Urinary bladder (tissue), 4 donors: ENCODE results near the gene PDE11A. TPM values are rescaled to one million over a fixed set of nuclear protein-coding genes. Genes with fewer than 3 reads are reported as not detected.

Experiments used
- DNase-seq: peaks from one replicate; pipeline ENCODE4 v3.0.0-alpha.2; 2015; ENCODE audit errors: extremely low spot score
- H3K27ac ChIP-seq: one replicate; pipeline ENCODE4 v1.5.1; 2013; ENCODE audit warnings: low read depth, mild to moderate bottlenecking, moderate library complexity
- H3K36me3 ChIP-seq: one replicate; pipeline ENCODE4 v1.6.1; 2013; ENCODE audit warnings: mild to moderate bottlenecking, moderate library complexity; ENCODE audit not compliant: insufficient read depth
- H3K4me1 ChIP-seq: one replicate; pipeline ENCODE4 v1.6.1; 2013; ENCODE audit warnings: mild to moderate bottlenecking, moderate library complexity; ENCODE audit not compliant: insufficient read depth
- H3K4me3 ChIP-seq: one replicate; pipeline ENCODE4 v1.5.1; 2013; ENCODE audit warnings: low read depth, low read length
- WGBS: extraction: QIAGEN DNeasy Blood & Tissue Kit; methylation state at CpG from one replicate; pipeline ENCODE4 v1.1.7; 2013; 5-methylcytosine and 5-hydroxymethylcytosine counted together
- polyA plus RNA-seq: library from polyadenylated mRNA; stranded (reverse); fragments of 200-250 nt; gene quantifications from one replicate; pipeline ENCODE4 v1.2.3, GENCODE V29; 2013
- total RNA-seq: library from RNA; depleted of rRNA; stranded (reverse); fragments of >200 nt; gene quantifications from one replicate; pipeline ENCODE4 v1.2.3, GENCODE V29; 2014
- donor health status: healthy with polysubstance abuse.
- donor health status: healthy.

The PDE11A gene
- total and polyA plus RNA-seq, 2 donors, result 0.11 to 1.3 TPM

- WGBS, result 80% methylated on average over 2 of the region's 2 CpGs
Observed at GRCh38 chr2:177710889-177711288, 361.7 kb downstream of the PDE11A start.

GRCh38 chr2:177709986-177710401 is 362.6 kb downstream of the PDE11A start:
- DNase-seq, result no peak
- Histone ChIP-seq H3K4me1 (no peaks in the 10 kb centered on the region), H3K27ac (no peak overlapping the region), H3K36me3 (no peaks in the 10 kb centered on the region), H3K4me3 (no peak overlapping the region)
- 86% methylated on average over 8 of the region's 8 CpGs for WGBS

More at GRCh38 chr2:177710889-177711288, 361.7 kb downstream of the PDE11A start:
- no peak for DNase-seq
- Histone ChIP-seq H3K36me3 (no peaks in the 10 kb centered on the region), H3K4me1 (no peaks in the 10 kb centered on the region), H3K27ac (no peak overlapping the region), H3K4me3 (no peak overlapping the region)

- 33% methylated on average over 9 of the region's 9 CpGs for WGBS
- H3K27ac ChIP-seq, result no peak overlapping the region
- no peak overlapping the region for H3K4me3 ChIP-seq
- no peaks in the 10 kb centered on the region for H3K4me1 ChIP-seq
- H3K36me3 ChIP-seq, result no peaks in the 10 kb centered on the region
- no peak for DNase-seq
Observed at GRCh38 chr2:177708660-177709444, 363.7 kb downstream of the PDE11A start.

- Histone ChIP-seq H3K36me3 (no peaks in the 10 kb centered on the region), H3K4me1 (no peaks in the 10 kb centered on the region), H3K27ac (no peak overlapping the region), H3K4me3 (no peak overlapping the region)
- 94% methylated on average over 2 of the region's 2 CpGs for WGBS
- no peak for DNase-seq
Observed at GRCh38 chr2:177708106-177708505, 364.5 kb downstream of the PDE11A start.

GRCh38 chr2:177705511-177706173 is 366.9 kb downstream of the PDE11A start:
- DNase-seq, result no peak
- Histone ChIP-seq H3K27ac (no peak overlapping the region), H3K36me3 (no peaks in the 10 kb centered on the region), H3K4me3 (no peak overlapping the region), H3K4me1 (no peaks in the 10 kb centered on the region)
- WGBS, result 88% methylated on average over 4 of the region's 4 CpGs

GRCh38 chr2:177703159-177703558 is 369.4 kb downstream of the PDE11A start:
- H3K27ac ChIP-seq, result no peak overlapping the region
- WGBS, result 94% methylated on average over 1 of the region's 1 CpG
- H3K4me1 ChIP-seq, result no peaks in the 10 kb centered on the region
- DNase-seq, result no peak
- H3K4me3 ChIP-seq, result no peak overlapping the region
- no peaks in the 10 kb centered on the region for H3K36me3 ChIP-seq

- no peaks in the 10 kb centered on the region for H3K4me1 ChIP-seq
- no peaks in the 10 kb centered on the region for H3K36me3 ChIP-seq
- H3K4me3 ChIP-seq, result no peak overlapping the region
- DNase-seq, result no peak
- 73% methylated on average over 3 of the region's 3 CpGs for WGBS
- H3K27ac ChIP-seq, result no peak overlapping the region
Observed at GRCh38 chr2:177698281-177698680, 374.3 kb downstream of the PDE11A start.

GRCh38 chr2:177694348-177694747 is 378.2 kb downstream of the PDE11A start:
- H3K4me1 ChIP-seq, result no peaks in the 10 kb centered on the region
- no peak overlapping the region for H3K4me3 ChIP-seq
- no peak overlapping the region for H3K27ac ChIP-seq
- H3K36me3 ChIP-seq, result no peaks in the 10 kb centered on the region
- DNase-seq, result no peak

GRCh38 chr2:177693658-177694339 is 378.8 kb downstream of the PDE11A start:
- Histone ChIP-seq H3K4me3 (no peak overlapping the region), H3K27ac (no peak overlapping the region), H3K4me1 (no peaks in the 10 kb centered on the region), H3K36me3 (no peaks in the 10 kb centered on the region)
- WGBS, result 72% methylated on average over 7 of the region's 7 CpGs
- DNase-seq, result no peak

GRCh38 chr2:177692783-177693269 is 379.8 kb downstream of the PDE11A start:
- DNase-seq, result no peak
- H3K4me3 ChIP-seq, result no peak overlapping the region
- 95% methylated on average over 4 of the region's 4 CpGs for WGBS
- no peaks in the 10 kb centered on the region for H3K36me3 ChIP-seq
- no peak overlapping the region for H3K27ac ChIP-seq
- no peaks in the 10 kb centered on the region for H3K4me1 ChIP-seq

- H3K4me1 ChIP-seq, result no peaks in the 10 kb centered on the region
- DNase-seq, result no peak
- H3K27ac ChIP-seq, result no peak overlapping the region
- no peaks in the 10 kb centered on the region for H3K36me3 ChIP-seq
- WGBS, result 42% methylated on average over 2 of the region's 2 CpGs
- no peak overlapping the region for H3K4me3 ChIP-seq
Observed at GRCh38 chr2:177692042-177692782, 380.4 kb downstream of the PDE11A start.

GRCh38 chr2:177691177-177691576 is 381.4 kb downstream of the PDE11A start:
- DNase-seq, result no peak
- H3K4me3 ChIP-seq, result no peak overlapping the region
- no peak overlapping the region for H3K27ac ChIP-seq
- H3K36me3 ChIP-seq, result no peaks in the 10 kb centered on the region
- no peaks in the 10 kb centered on the region for H3K4me1 ChIP-seq
- 2% methylated on average over 1 of the region's 1 CpG for WGBS

- no peak for DNase-seq
- no peak overlapping the region for H3K27ac ChIP-seq
- WGBS, result 57% methylated on average over 4 of the region's 4 CpGs
- H3K4me1 ChIP-seq, result no peaks in the 10 kb centered on the region
- no peak overlapping the region for H3K4me3 ChIP-seq
- no peaks in the 10 kb centered on the region for H3K36me3 ChIP-seq
Observed at GRCh38 chr2:177689623-177690022, 383.0 kb downstream of the PDE11A start.
